PC-9 (cell line): ENCODE results near the gene RAVER1. TPM values are rescaled to one million over a fixed set of nuclear protein-coding genes. Genes with fewer than 3 reads are reported as not detected.

Experiments
- BruUV-seq: library from RNA; stranded (reverse); fragments of 400-500 nt; replicated peaks from 2 replicates; lab custom pipeline; 2021; lab: Mats Ljungman, UMichigan
- CTCF ChIA-PET: fragments of 300-600 bp; sonication (Branson Sonifier 250); formaldehyde crosslinking; loops from one replicate; lab custom pipeline; 2022; ENCODE audit warnings: antibody characterized with exemption; lab: Charles Lee
- POLR2A ChIA-PET: fragments of 300-600 bp; sonication (Branson Sonifier 250); formaldehyde crosslinking; loops from one replicate; lab custom pipeline; 2022; ENCODE audit warnings: antibody characterized with exemption; ENCODE audit not compliant: unreplicated experiment; lab: Charles Lee
- DNase-seq, 2 experiments: peaks; one replicate each; pipeline versions ENCODE4 v3.0.0 to v3.0.0-alpha.2; 2015 to 2022; ENCODE audit warnings: mixed read lengths in 1 of 2
- H2AFZ ChIP-seq: fragments of 200-600 bp; sonication (generic); 2 replicates; pipeline ENCODE4 v1.8.1; 2017; ENCODE audit warnings: antibody characterized with exemption
- H3F3A ChIP-seq: fragments of 200-600 bp; sonication (generic); 2 replicates; pipeline ENCODE4 v1.8.1; 2017; ENCODE audit warnings: antibody characterized with exemption, mild to moderate bottlenecking, low read depth; ENCODE audit not compliant: insufficient read depth
- H3K27ac ChIP-seq: fragments of 200-600 bp; sonication (generic); 2 replicates; pipeline ENCODE4 v1.6.1; 2016; ENCODE audit warnings: mixed run types
- H3K27me3 ChIP-seq: fragments of 200-600 bp; sonication (generic); 2 replicates; pipeline ENCODE4 v1.6.1; 2016; ENCODE audit warnings: low read depth, mixed run types; ENCODE audit not compliant: insufficient read depth
- H3K36me3 ChIP-seq: fragments of 200-600 bp; sonication (generic); 2 replicates; pipeline ENCODE4 v1.6.1; 2016; ENCODE audit warnings: low read depth, mixed run types
- H3K4me1 ChIP-seq: fragments of 200-600 bp; sonication (generic); replicated peaks from 2 replicates; pipeline ENCODE4 v1.6.1; 2016; ENCODE audit warnings: mixed run types; ENCODE audit not compliant: insufficient read depth
- H3K4me2 ChIP-seq: fragments of 200-600 bp; sonication (generic); 2 replicates; pipeline ENCODE4 v1.6.1; 2017; ENCODE audit warnings: mixed run types
- H3K4me3 ChIP-seq: fragments of 200-600 bp; sonication (generic); 2 replicates; pipeline ENCODE4 v1.6.1; 2016; ENCODE audit warnings: mixed run types
- H3K79me2 ChIP-seq: fragments of 200-600 bp; sonication (generic); 2 replicates; pipeline ENCODE4 v1.6.1; 2017; ENCODE audit warnings: low read depth, mixed run types
- H3K9me2 ChIP-seq: fragments of 200-600 bp; sonication (generic); 2 replicates; pipeline ENCODE4 v1.8.1; 2017; ENCODE audit warnings: mild to moderate bottlenecking; ENCODE audit not compliant: insufficient read depth
- H3K9me3 ChIP-seq: fragments of 200-600 bp; sonication (generic); 2 replicates; pipeline ENCODE4 v1.8.1; 2016; ENCODE audit warnings: low read depth; ENCODE audit not compliant: insufficient read depth
- H4K20me1 ChIP-seq: fragments of 200-600 bp; sonication (generic); 2 replicates; pipeline ENCODE4 v1.8.1; 2017; ENCODE audit not compliant: insufficient read depth
- CTCF ChIP-seq: fragments of 200-600 bp; sonication (generic); conservative IDR thresholded peaks from 2 replicates; pipeline ENCODE4 v1.6.1; 2017; ENCODE audit warnings: mixed run types, antibody characterized with exemption, mild to moderate bottlenecking, moderate library complexity
- EZH2 ChIP-seq: fragments of 200-600 bp; sonication (generic); IDR thresholded peaks from 2 replicates; pipeline ENCODE4 v1.8.0; 2017; ENCODE audit warnings: antibody characterized with exemption, low read depth
- intact Hi-C: fragments of 100-400 bp; cut with micrococcal nuclease; formaldehyde crosslinking; loops from one replicate; pipeline ENCODE4 v1.10.0; 2022; ENCODE audit not compliant: unreplicated experiment
- total RNA-seq: library from RNA; stranded (reverse); gene quantifications from 2 replicates; pipeline ENCODE4 v1.2.3, GENCODE V29; 2021

RAVER1 gene
- total RNA-seq, 1 experiment from 2014 or later, result 52.9 TPM

GRCh38 chr19:10290357-10290875 lies 42.9 kb downstream of the RAVER1 start:
- DNase-seq, result no peak
- intact Hi-C loops, result no loop called here
- H3F3A ChIP-seq, result peaks cover 18% of the 10 kb centered on the region; the same call in 1 of the 2 replicates
- H3K27me3 ChIP-seq, result no peaks in the 10 kb centered on the region
- peaks cover 17% of the 10 kb centered on the region for H3K4me1 ChIP-seq
- H3K36me3 ChIP-seq, result peaks cover 4% of the 10 kb centered on the region; the same call in 1 of the 2 replicates
- no peaks in the 10 kb centered on the region for H4K20me1 ChIP-seq
- no peaks in the 10 kb centered on the region for H3K79me2 ChIP-seq
- no peaks in the 10 kb centered on the region for H3K9me2 ChIP-seq
- H3K27ac ChIP-seq, result no peak overlapping the region
- peak overlapping the region; percentile 78 for H3K4me3 ChIP-seq
- no peaks in the 10 kb centered on the region for H3K9me3 ChIP-seq
- ChIA-PET POLR2A (interaction anchor here (0.6 to 1.4 kb wide), 2 partner anchors 44 to 64 kb away, joined by 3 to 6 read pairs; no protein-coding TSS in a partner anchor), CTCF (no interaction called here)
- BruUV-seq, result no TSS peak
- peak overlapping the region; percentile 89 for H2AFZ ChIP-seq
- no peak for TF ChIP-seq CTCF
- H3K4me2 ChIP-seq, result peak overlapping the region; percentile 97

GRCh38 chr19:10289836-10290356 lies 43.4 kb downstream of the RAVER1 start, which contains the start of gene ICAM5:
ICAM5 (plus strand) TSS chr19:10289952; CDS start chr19:10290044, 92 bp downstream.
- BruUV-seq, result no TSS peak
- Histone ChIP-seq H4K20me1 (no peaks in the 10 kb centered on the region), H3K27me3 (no peaks in the 10 kb centered on the region), H3K27ac (0 out of 2 replicates have a peak within 1 kb of the TSS, but pooled peaks have one; percentile 28), H3K4me2 (peak within 1 kb of the TSS; percentile 97), H2AFZ (peak within 1 kb of the TSS; percentile 89), H3K36me3 (peaks cover 9% of the 10 kb centered on the region; the same call in 1 of the 2 replicates), H3K4me1 (peaks cover 17% of the 10 kb centered on the region), H3F3A (peaks cover 18% of the 10 kb centered on the region; the same call in 1 of the 2 replicates), H3K79me2 (no peaks in the 10 kb centered on the region), H3K9me2 (no peaks in the 10 kb centered on the region), H3K4me3 (peak within 1 kb of the TSS; percentile 78), H3K9me3 (no peaks in the 10 kb centered on the region)
- intact Hi-C loops, result no loop called here
- no peak for TF ChIP-seq EZH2
- peak in 1 of 2 experiments; percentile 52 for DNase-seq
- CTCF ChIA-PET, result interaction anchor here (0.7 to 1.0 kb wide), 3 partner anchors 19 to 126 kb away, joined by 3 to 6 read pairs (median 3); partner anchors contain the start of gene ICAM1
- POLR2A ChIA-PET, result interaction anchor here (0.6 to 1.9 kb wide), 10 partner anchors 10 to 194 kb away, joined by 3 to 13 read pairs (median 5); partner anchors contain the start of genes ICAM1 and MRPL4

GRCh38 chr19:10289167-10289835 lies 44.0 kb downstream of the RAVER1 start:
- Histone ChIP-seq H3K9me3 (no peaks in the 10 kb centered on the region), H3K4me2 (peak overlapping the region; percentile 97), H2AFZ (peak overlapping the region; percentile 89), H3F3A (peaks cover 18% of the 10 kb centered on the region; the same call in 1 of the 2 replicates), H3K27me3 (no peaks in the 10 kb centered on the region), H3K4me1 (peaks cover 17% of the 10 kb centered on the region), H4K20me1 (no peaks in the 10 kb centered on the region), H3K79me2 (no peaks in the 10 kb centered on the region), H3K27ac (0 out of 2 replicates have a peak overlapping the region, but pooled peaks have one; percentile 28), H3K4me3 (peak overlapping the region; percentile 78), H3K9me2 (no peaks in the 10 kb centered on the region), H3K36me3 (peaks cover 9% of the 10 kb centered on the region; the same call in 1 of the 2 replicates)
- peak; percentile 71 to 76 for DNase-seq
- POLR2A ChIA-PET, result interaction anchor here (0.6 to 1.9 kb wide), 9 partner anchors 9 to 193 kb away, joined by 3 to 13 read pairs (median 4); partner anchors contain the start of genes ICAM1 and MRPL4
- no TSS peak for BruUV-seq
- CTCF ChIA-PET, result interaction anchor here (0.6 to 1.0 kb wide), 6 partner anchors 18 to 1876 kb away, joined by 3 to 6 read pairs (median 3); partner anchors contain the start of genes ICAM1 and MARCHF2
- TF ChIP-seq EZH2, result no peak
- no peak for TF ChIP-seq CTCF
- intact Hi-C loops, result no loop called here
